ENCODE results near the gene ZNF132.

ZNF132 gene

GRCh38 chr19:58393725-58394033 is 46.3 kb downstream of the ZNF132 start:
- FAIRE-seq, result no peak
- TF ChIP-seq POLR2AphosphoS5 (IDR thresholded peaks at IDR 0.05; ENCODE audit: low read depth, low read length) (no peak), POLR2A (IDR thresholded peaks at IDR 0.05; ENCODE audit: low read depth, low read length) (no peak), TAF1 (IDR thresholded peaks at IDR 0.05; ENCODE audit: borderline replicate concordance, low read depth, low read length) (no peak)
- no peak for DNase-seq (ENCODE audit: insufficient read length)

- DNase-seq (ENCODE audit: insufficient read length), result no peak
- FAIRE-seq, result no peak
These were observed 46.8 kb downstream of the ZNF132 start for GRCh38 chr19:58392945-58393724.

DNA sequence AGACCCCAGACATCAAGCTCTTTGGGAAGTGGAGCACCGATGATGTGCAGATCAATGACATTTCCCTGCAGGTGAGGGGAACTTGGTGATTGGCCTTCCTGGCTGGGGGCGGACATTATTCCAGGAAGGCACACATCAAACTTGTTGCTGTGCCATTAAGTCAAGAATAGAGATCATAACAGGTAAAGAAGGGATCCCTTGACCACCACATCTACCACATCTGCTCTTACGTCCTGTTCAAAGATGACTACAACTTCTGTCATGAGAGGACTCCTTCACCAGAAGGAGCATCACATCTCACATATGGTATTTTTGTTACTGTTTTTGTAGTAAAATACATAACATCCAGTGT is 51.8 kb downstream of the ZNF132 start:
- TF ChIP-seq POLR2A (IDR thresholded peaks at IDR 0.05; ENCODE audit: low read depth, low read length) (no peak), POLR2AphosphoS5 (IDR thresholded peaks at IDR 0.05; ENCODE audit: low read depth, low read length) (no peak), TAF1 (IDR thresholded peaks at IDR 0.05; ENCODE audit: borderline replicate concordance, low read depth, low read length) (no peak)
- FAIRE-seq (no peak), DNase-seq (ENCODE audit: insufficient read length) (no peak)

More at GRCh38 chr19:58392945-58393724, 46.8 kb downstream of the ZNF132 start:
- TF ChIP-seq TAF1 (IDR thresholded peaks at IDR 0.05; ENCODE audit: borderline replicate concordance, low read depth, low read length) (no peak), POLR2AphosphoS5 (IDR thresholded peaks at IDR 0.05; ENCODE audit: low read depth, low read length) (peak; percentile 78; the same call in 1 of the 2 replicates), POLR2A (IDR thresholded peaks at IDR 0.05; ENCODE audit: low read depth, low read length) (peak; percentile 60; the same call in 1 of the 2 replicates)

- DNase-seq (ENCODE audit: insufficient read length) (no peak), FAIRE-seq (no peak)
- no peak for TF ChIP-seq POLR2A (IDR thresholded peaks at IDR 0.05; ENCODE audit: low read depth, low read length)
- TF ChIP-seq POLR2AphosphoS5 (IDR thresholded peaks at IDR 0.05; ENCODE audit: low read depth, low read length), result no peak
- no peak for TF ChIP-seq TAF1 (IDR thresholded peaks at IDR 0.05; ENCODE audit: borderline replicate concordance, low read depth, low read length)
These were observed 52.4 kb downstream of the ZNF132 start for GRCh38 chr19:58387338-58388174.

DNA sequence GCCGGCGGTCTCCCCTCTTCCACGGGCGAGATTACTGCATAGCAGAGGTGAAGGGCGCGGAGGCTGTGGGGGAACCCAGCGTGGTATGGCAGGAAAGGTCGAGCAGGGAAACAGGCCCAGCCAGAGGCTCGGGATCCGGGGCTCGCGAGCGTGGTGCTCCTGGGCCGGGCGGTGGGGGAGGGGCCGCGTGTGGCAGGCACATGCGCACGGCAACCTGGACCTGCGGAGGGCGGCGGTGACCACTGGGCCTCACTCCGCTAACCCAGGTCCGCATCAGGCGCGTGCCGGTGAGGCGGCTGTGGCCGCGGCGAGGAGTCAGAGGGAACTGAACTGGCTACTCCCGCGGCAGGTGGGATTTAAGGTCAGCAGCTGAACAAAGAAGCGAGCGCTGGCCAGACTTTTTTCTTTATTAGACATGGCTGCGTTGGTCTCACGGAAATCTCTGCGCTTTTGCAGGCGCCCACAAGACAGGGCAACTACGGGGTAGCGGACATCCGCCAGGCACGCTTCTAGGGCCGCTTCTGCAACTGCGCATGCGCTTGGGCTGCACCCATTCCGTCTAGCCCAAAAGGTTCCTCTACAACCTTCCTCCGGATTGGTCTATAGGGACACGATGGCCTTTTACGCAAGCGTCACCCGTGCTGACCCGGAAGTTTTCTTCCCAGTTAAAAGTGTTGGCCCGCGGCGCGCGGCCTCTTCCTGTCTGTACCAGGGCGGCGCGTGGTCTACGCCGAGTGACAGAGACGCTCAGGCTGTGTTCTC is 53.2 kb downstream of the ZNF132 start, which contains the start of gene RPS5:
Gene RPS5 (plus strand): TSS at position 694 of the 762 bp plus-strand sequence. CDS start 869 bp downstream, outside the sequence.
- peak; percentile 94 for TF ChIP-seq POLR2AphosphoS5 (IDR thresholded peaks at IDR 0.05; ENCODE audit: low read depth, low read length)
- peak; percentile 96 for TF ChIP-seq POLR2A (IDR thresholded peaks at IDR 0.05; ENCODE audit: low read depth, low read length)
- TF ChIP-seq TAF1 (IDR thresholded peaks at IDR 0.05; ENCODE audit: borderline replicate concordance, low read depth, low read length), result peak; percentile 96
- DNase-seq (ENCODE audit: insufficient read length) (peak; percentile 99), FAIRE-seq (peak; percentile 98)

DNA sequence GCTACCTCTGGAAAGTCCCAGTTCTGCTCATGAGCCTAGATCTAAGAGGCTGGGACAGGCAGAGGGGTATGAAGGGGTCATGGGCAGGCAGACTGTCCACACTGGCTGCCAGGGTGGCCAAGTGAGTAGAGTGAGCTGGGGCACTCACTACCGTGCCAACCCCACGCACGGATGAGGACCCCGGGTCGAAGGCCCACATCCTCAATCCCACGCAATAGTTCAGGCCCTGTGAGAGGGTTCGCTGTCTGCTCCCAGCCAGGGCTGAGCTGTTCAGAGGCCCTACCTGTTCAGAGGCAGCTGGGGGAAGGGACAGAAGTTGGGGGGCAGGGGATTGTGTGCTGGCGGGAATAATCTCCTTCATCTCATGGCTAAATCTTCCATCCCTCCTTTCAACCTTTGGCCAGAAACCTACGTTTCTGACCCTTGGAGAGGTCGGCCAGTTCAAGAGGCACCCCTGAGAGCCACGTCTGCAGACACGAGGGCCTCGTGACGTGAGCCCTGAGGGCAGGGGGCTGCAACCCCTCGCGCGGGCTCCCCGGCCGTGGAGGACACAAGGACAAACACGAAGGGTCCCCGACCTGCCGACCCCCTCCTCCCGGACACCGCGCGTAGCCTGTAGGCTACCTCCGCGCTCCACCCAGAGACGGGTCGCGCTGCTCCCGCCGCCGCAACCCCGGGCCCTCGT is 53.9 kb downstream of the ZNF132 start:
- no peak for DNase-seq (ENCODE audit: insufficient read length)
- TF ChIP-seq POLR2A (IDR thresholded peaks at IDR 0.05; ENCODE audit: low read depth, low read length) (peak; percentile 74), TAF1 (IDR thresholded peaks at IDR 0.05; ENCODE audit: borderline replicate concordance, low read depth, low read length) (no peak; the same call in 1 of the 2 replicates), POLR2AphosphoS5 (IDR thresholded peaks at IDR 0.05; ENCODE audit: low read depth, low read length) (peak; percentile 63; the same call in 1 of the 2 replicates)
- FAIRE-seq, result peak; percentile 63

DNA sequence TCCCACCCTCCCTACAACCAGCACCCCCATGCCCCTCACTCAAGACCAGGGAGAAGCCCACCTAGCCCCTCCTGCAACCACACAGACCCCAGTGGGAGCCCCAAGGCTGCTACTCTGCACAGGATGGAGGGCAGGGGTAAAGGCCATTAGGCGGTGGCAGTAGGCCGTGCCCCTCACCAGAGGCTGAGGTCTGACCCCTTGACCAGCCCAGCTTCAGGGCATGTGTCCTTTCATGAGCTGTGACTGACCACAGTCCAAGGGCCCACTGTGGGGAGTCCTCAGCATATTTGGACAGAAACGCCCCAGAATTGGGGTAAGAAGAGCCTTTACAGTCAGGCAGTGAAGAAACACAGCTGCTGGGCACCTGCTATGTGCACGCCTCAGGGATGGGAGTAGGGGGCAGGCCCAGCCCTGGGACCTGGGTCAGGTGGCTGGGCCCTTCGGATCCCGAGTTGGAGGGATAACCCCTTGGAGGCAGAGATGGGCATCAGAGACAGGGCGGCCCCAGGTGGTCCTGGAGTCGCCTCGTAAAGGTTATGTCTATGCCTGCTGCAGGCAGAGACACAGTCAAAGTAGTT is 54.6 kb downstream of the ZNF132 start:
- DNase-seq (ENCODE audit: insufficient read length) (no peak), FAIRE-seq (no peak)
- no peak for TF ChIP-seq POLR2A (IDR thresholded peaks at IDR 0.05; ENCODE audit: low read depth, low read length)
- no peak for TF ChIP-seq TAF1 (IDR thresholded peaks at IDR 0.05; ENCODE audit: borderline replicate concordance, low read depth, low read length)
- no peak for TF ChIP-seq POLR2AphosphoS5 (IDR thresholded peaks at IDR 0.05; ENCODE audit: low read depth, low read length)

GRCh38 chr19:58382997-58383603 is 56.9 kb downstream of the ZNF132 start:
- DNase-seq (ENCODE audit: insufficient read length) (no peak), FAIRE-seq (no peak)
- TF ChIP-seq POLR2A (IDR thresholded peaks at IDR 0.05; ENCODE audit: low read depth, low read length) (no peak), TAF1 (IDR thresholded peaks at IDR 0.05; ENCODE audit: borderline replicate concordance, low read depth, low read length) (no peak), POLR2AphosphoS5 (IDR thresholded peaks at IDR 0.05; ENCODE audit: low read depth, low read length) (no peak)

Data from GM12892 (cell line).